IPS-11a (cell line): ENCODE measurements around the gene KRT81.
"Not testable (repeated sequence)": the region's sequence is repeated elsewhere in the genome, so short reads cannot be mapped to it uniquely, and the experiment has no call there.

Source experiments
- H3K4me3 ChIP-seq: one replicate; pipeline ENCODE4 v1.5.1; 2013; ENCODE audit warnings: low read depth, low read length, control low read depth

KRT81 gene

DNA sequence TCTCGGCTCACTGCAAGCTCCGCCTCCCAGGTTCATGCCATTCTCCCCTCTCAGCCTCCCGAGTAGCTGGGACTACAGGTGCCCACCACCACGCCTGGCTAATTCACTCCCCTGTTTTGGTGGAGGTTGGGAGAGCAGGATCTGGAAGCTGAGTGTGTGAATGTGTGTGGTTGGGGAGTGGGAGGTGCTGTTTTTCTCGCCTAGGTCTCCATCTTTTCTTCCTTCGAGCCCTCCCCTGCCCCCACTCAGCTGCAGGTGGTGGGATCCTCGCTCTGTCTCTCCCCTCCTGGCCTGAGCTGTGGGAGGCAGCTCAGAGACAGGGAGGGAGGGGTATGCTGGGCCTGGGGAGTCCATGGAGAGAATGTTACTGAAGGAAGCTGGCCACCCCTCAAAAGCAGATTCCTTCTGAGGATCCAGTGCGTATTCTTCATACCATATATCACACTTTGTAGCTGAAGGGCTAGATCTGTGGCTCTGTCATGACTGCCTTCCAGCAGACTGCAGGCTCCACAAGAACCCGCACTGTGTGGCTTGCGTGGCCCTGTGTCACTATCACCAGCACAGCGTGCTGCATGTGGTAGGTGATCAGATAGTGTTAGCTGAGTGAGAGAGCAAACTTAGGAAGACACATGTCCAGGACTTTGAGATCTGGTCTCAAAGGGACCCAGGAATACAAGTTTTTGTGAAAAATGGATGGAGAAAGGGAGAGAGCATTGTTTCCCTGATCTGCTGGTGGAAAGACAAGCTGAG lies 27.1 kb upstream of the KRT81 start:
- H3K4me3 ChIP-seq: no peak overlapping the region

DNA sequence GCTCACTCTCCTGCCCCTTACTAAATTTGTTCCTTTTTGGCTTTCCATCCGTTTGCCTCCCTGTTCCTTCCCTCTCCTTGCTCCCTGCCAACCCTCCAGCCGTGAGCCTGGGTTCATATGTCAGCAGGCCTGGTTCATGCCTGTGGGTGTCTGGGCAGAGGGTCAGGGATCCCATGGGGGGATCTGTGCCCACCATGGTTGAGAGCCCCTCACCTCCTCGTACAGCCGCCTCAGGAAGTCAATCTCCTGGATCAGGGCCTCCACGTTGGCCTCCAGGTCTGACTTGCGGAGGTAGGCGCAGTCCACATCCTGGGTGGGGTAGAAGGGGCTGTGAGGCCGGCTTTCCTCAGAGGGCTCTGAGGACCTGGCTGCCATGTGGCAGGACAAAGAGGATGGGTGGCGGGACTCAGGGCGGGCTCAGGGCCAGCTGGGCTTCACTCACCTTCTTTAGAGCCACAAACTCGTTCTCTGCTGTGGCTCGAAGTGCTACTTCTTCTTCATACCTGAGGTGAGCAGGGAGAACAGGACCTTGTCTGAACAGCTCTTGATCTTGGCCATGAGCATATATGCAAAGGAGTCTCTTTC lies 26.2 kb upstream of the KRT81 start:
- no peak overlapping the region for H3K4me3 ChIP-seq

DNA sequence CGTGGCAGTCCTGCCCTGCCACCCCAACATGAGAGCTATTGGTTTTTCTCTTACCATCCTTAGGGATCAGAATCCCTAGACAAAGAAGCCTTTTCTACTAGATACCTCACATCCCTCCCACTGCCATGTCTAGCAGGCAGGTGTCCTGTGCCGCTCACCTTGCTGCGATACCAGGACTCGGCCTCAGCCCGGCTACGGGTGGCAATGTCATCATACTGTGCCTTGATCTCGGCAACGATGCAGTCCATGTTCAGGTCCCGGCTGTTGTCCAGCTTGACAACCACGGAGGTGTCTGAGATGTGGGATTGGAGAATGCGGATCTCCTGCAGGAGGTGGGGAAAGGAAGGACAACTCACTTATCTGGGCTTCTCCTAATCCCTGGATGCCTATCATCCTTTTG lies 25.4 kb upstream of the KRT81 start:
- no peak overlapping the region for H3K4me3 ChIP-seq

DNA sequence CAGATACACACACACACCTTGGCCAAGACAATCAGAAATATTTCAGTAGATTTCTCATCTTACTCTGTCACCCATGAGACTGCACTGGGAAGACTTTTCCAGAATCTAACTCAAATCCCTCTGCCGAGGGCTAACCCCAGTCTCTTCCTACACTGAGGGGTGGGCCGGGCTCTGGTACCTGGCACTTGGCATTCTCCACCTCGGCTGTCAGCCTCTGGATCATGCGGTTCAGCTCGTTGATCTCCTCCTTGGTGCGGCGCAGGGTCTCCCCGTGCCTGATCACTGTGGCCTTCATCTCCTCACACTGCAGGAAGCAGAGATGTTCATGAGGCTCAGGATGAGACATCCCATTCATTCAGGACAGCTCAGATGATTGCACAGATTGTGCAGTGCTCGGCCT lies 25.0 kb upstream of the KRT81 start:
- H3K4me3 ChIP-seq: no peak overlapping the region

DNA sequence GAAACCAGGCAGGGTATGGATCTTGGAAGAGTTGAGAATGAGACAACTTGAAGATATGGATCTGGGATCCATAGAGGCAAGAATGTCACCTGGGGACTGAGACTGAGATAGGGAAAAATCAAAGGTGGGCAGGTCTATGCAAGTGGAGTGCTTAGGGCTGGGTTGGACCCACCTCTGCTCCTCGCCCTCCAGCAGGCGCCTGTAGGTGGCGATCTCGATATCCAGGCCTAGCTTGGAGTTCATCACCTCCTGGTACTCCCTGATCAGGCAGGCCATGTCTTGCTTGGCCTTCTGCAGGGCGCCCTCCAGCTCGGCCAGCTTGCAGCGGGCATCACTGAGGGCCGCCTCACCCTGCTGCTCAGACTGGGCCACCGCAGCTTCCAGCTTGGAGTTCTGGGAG lies 24.4 kb upstream of the KRT81 start:
- not testable (repeated sequence) for H3K4me3 ChIP-seq

DNA sequence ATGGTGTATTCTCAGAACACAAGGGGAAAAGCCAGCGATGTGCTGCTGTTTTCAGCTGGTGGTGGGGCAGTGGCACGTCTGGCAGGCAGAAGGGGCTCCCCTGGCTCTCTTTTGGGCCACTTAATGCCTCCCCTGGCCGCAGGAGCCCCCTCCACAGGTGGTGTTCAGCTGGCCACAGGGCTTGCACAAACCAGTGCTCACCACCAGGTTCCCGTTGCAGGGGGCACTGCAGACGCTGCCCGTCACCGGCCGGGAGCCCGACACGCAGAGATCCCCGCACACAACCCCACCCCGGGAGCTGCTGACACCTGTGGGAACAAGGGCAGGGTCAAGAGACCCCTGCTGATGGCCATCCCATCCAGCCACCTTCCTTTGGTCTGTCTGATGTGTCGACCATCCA lies 23.2 kb upstream of the KRT81 start:
- H3K4me3 ChIP-seq: no peak overlapping the region

DNA sequence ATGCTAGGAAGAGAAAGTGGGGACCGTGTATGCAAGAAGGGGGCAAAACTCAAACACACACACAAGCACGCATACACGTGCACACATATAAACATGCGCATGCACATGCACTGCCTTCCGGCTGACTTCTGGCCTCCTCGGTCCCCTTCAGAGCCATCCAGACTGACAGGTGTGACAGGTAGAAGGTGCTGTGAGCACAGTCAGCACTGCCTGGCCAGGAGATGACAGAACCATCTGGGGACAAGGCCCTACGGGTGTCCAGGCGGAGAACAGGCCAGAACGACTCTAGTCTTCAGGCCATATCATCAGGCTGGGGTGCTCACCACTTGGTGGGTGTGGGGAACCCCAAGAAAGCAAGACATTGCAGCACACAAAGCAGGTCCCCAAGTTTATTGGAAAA lies 22.6 kb upstream of the KRT81 start:
- H3K4me3 ChIP-seq: no peak overlapping the region

DNA sequence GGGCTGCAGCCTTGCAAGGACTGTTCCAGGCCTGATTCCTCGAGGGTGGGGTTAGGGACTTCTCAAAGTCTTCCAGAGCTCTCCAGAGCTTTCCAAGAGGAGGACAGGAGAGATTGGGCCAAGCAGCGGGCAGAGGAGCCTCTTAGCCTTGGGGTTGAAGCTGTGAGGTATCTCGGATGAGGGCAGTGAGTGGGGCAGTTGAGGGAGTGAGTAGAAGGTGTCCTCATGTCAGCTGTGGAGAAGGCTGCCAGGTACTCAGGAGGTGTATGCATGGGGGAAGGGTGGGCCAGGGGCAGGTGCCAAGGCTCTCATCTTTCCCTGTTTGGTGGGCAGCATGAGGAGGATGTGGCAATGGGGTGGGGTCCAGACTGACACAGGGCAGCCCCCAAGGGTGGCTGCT lies 22.1 kb upstream of the KRT81 start:
- no peak overlapping the region for H3K4me3 ChIP-seq

DNA sequence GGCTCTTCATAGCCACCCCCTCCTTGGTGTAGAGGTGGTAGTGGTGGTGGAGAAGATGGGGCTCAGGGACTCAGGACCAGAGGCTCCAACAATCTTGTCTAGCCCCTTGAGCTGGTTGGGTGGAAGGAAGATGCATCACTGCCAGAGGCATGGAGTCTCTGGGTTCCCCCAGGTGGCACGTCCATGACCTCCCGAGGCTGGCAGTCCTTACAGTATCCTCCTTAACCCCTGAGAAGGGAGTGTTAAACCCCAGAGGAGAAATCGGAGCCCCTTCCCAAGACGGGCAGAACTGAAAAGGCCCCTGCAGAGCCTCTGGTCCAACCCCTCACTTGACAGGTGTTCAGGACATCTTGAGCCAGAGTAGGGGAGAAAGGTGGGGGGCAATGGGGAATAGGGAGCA lies 20.8 kb upstream of the KRT81 start:
- no peak overlapping the region for H3K4me3 ChIP-seq

DNA sequence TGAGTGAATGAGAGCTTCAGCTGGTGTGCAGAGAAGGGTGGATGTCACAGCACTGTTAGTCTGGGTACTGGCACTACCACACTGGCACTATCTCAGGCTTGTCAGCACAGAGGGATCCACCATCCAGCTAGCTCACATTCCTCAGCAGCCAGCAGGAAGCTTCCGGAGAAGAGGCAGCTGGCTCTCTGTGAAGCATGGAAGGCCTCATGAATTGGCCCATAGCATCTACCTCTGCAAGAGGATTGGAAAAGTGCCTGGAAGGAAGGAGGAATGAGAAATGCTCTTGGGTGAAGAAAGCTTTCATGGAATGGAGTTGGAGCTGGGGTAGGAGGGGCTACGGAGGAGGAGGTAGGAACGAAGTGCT lies 19.9 kb upstream of the KRT81 start:
- H3K4me3 ChIP-seq: no peak overlapping the region

DNA sequence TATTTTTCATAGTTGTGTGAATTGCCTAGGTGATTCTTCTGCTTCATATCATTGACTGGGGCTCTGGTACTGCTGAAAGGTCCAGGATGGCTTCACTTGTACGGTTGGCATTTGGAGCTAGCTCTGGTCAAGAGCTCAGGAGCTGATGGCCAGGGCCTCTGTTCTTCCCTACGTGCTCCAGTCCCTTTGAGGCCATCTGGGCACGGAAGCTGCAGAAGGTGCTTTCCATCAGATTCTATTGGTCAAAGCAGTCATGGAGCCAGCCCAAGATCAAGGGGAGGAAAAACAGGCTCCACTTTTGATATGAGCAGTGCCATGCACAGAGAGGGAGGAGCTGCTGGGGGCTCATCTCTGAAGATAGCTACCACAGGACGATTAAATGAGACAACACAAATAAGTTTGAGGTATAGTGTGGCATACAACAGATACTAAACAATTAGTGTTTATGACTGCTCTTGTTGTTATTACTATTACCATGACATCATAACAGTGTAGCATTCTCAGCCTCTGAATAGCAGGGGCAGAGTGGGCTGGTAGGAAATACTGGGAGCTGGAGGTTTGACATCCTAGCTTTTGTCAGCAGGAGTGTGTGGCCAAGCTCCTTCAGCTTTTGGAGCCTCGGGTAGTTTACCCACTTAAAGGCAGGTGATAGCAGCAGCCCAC lies 19.4 kb upstream of the KRT81 start:
- H3K4me3 ChIP-seq: no peak overlapping the region

DNA sequence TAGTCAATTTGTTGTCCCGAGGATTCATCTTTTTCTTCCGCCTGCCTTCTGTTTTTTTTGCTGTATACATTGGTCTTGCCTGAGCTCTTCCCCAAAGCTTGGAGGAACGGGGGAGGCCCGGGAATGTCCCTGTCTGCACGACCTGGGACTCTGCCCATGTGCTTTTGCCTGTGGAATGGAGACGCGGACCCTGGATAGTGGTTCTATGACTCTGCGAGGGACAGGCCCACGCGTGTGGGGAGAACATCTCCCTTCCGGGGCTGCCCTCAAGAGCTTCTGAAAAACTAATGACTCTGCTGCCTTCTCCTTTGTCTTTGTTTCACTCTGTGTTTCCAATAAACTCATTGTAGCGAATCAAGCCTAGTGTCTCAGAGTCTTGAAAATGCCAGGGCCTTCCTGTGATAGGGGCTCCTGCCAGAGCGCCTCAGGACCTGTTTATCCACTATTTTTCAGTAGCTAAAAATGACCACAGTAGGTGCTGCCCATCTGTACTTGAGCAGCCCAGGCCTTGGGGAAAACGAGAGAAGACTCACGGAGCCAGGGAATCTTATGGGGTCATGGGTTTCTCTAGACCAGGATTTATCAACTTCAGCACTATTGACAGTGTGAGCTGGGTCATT lies 17.6 kb upstream of the KRT81 start:
- no peak overlapping the region for H3K4me3 ChIP-seq

DNA sequence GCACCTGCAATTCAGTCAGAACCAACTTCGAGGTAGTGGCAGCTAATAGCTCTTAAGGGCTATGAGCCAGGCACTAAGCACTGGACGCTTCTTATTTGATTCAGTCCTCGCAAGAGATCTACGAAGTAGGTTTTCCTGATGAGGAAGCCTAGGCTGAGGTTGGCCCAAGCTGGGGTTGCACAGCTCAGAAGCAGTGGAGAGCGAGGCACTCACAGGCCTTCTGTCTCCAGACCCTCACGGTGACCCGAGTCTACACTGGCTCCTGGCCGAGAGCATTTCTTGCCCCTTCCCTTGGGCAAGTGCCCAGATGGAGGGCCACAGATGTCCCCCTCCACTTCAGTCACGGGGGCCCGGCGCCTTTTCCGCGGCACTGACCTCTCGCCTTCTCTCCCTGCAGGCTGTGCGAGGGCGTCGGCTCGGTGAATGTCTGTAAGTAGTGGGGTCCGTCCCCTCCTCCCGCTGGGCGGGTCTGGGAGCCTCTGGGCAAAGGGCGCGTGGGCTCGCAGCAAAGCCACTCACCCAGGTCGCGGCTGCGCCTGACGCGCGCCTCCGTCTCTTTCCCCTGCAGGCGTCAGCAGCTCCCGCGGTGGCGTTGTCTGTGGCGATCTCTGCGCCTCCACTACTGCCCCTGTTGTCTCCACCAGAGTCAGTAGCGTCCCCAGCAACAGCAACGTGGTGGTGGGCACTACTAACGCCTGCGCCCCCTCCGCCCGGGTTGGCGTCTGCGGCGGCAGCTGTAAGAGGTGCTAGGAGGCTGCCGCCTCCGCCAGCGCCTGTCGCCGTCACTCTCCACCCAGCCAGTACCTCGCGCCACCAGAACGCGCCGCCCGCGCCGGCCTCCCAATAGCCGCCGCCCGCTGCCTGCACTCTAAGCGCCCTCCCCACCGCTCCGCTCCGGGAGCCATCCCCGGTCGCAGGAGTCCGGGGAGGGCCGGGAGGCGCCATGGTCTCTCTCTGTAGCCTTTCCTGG lies 16.8 kb upstream of the KRT81 start:
- H3K4me3 ChIP-seq: peak overlapping the region; percentile 31

DNA sequence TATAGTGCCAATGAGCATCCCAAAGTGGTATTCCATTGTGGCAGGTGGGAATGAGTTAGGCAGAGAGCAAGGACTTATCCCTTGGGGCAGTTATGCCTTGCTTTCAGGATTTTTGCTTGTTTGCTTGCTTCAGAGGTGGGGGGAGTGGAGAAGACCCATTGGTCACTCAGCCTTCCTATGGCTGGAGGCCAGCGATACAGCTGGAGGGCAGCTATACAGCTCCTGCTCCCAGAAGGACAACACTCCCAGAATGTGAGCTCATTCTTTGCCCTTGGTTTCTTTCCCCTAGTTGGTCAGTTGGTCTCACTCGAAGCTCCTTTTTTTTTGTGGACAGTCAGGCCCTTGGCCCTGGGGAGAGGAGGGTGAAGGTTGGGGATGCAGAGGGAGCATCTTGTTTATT lies 15.4 kb upstream of the KRT81 start:
- no peak overlapping the region for H3K4me3 ChIP-seq

DNA sequence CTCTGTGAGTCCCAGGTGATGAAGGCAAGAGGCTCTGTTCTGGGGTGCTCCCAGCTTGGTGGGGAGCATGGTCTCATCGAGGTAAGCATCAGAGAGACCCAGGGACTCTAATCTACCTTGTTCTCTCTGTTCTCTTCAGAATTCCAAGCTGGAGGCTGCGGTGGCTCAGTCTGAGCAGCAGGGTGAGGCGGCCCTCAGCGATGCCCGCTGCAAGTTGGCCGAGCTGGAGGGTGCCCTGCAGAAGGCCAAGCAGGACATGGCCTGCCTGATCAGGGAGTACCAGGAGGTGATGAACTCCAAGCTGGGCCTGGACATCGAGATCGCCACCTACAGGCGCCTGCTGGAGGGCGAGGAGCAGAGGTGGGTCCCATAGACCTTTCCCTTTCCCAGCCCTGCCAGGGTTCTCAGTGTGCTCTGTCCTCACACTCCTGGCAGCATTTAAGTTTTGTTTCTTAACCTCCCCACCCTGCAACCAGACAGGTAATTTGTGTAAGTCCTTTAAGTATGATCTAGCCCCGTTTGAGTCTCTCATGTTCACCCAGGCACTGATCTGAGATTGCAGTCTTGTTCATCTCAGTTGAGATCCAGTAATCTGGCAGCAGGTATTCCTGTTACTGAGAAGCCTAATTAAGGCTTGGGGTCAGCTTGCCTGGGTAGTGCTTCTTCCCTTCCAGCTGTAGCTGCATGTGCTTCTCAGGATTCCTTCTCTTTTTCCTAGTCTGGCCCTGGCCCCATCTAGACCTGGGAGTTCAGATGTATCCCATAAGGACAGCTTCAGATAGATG lies 14.8 kb upstream of the KRT81 start:
- no peak overlapping the region for H3K4me3 ChIP-seq

DNA sequence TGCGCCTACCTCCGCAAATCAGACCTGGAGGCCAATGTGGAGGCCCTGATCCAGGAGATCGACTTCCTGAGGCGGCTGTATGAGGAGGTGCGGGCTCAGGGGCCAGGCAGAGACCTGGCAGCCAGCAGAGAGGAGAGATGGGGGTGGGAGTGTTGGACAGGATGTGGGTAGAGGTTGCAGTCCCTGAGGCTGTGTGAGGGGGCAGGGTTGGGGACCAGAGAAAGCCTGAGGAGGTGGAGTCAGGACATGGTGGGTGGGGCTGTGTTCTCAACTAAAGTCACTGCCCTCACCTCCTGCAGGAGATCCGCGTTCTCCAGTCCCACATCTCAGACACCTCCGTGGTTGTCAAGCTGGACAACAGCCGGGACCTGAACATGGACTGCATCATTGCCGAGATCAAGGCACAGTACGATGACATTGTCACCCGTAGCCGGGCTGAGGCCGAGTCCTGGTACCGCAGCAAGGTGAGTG lies 13.6 kb upstream of the KRT81 start:
- H3K4me3 ChIP-seq: not testable (repeated sequence)

DNA sequence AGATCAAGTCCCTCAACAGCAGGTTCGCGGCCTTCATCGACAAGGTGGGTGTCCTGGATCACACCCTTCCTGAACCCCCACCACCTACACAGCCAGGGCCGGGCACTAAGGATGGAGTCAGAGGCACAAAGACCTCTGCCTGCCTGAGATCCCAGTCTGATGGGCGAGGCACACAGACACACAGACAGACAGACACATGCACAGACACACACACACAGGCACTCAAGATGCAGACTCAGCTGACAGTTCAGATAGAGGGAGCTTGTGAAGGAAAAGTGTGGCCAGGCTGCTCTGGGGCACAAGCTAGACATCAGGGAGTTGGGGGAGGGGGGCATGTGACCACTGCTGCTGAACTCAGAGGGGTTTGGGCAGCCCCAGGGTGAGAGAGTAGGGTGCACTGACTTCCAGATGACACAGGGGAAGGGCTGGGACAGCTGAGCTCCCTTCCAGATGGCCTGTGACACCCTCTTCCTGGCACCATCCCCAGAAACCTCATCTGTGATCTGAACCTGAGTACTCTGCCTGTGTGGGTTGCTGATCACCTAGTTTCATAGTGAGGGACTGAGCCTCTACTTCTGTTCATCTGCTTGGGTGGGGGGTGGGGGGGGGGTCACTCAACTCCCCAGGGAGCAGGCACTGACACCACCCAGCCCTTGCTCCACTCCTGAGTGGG lies 11.0 kb upstream of the KRT81 start:
- H3K4me3 ChIP-seq: not testable (repeated sequence)

DNA sequence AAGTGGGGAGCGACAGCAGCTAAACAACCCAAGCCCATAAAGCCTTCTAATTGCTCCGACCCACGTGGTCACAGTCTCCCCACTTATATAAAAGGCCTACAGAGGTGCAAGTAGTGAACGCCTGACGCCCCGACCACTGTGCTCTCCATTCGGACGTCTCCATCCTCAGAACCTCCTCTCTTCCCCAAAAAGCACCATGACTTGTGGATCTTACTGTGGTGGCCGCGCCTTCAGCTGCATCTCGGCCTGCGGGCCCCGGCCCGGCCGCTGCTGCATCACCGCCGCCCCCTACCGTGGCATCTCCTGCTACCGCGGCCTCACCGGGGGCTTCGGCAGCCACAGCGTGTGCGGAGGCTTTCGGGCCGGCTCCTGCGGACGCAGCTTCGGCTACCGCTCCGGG lies 10.4 kb upstream of the KRT81 start:
- H3K4me3 ChIP-seq: not testable (repeated sequence)
